Endothelial cell of umbilical vein (primary cell): ENCODE results near the gene TCF7L2. TPM values are rescaled to one million over a fixed set of nuclear protein-coding genes. Genes with fewer than 3 reads are reported as not detected.

Experiments
- BruUV-seq: library from RNA; stranded (reverse); fragments of 400-500 nt; replicated peaks from 2 replicates; lab custom pipeline; 2021; lab: Mats Ljungman, UMichigan
- CTCF ChIA-PET: fragments of 300-600, 350-600 bp; sonication (Branson Sonifier 250); formaldehyde crosslinking; loops from one replicate; lab custom pipeline; 2021; ENCODE audit warnings: antibody characterized with exemption, inconsistent platforms; lab: Charles Lee
- POLR2A ChIA-PET: fragments of 300-600, 350-600 bp; sonication (Branson Sonifier 250); formaldehyde crosslinking; loops from one replicate; lab custom pipeline; 2021; ENCODE audit warnings: antibody characterized with exemption, inconsistent platforms; lab: Charles Lee
- DNase-seq: peaks from one replicate; pipeline ENCODE4 v3.0.0-alpha.2; 2011; ENCODE audit warnings: low read depth, low spot score
- FAIRE-seq: peaks from 2 replicates; lab custom pipeline; 2011; peaks lifted over from hg19 to GRCh38; lab: Jason Lieb, UNC
- H2AFZ ChIP-seq: 2 replicates; pipeline ENCODE4 v1.6.0; 2012; ENCODE audit warnings: low read depth, low read length, control low read depth, inconsistent platforms
- H3K27ac ChIP-seq: 2 replicates; pipeline ENCODE4 v1.5.1; 2011; ENCODE audit warnings: low read depth, mild to moderate bottlenecking, control low read depth, low read length, moderate library complexity; ENCODE audit not compliant: insufficient read depth
- H3K27me3 ChIP-seq, 2 experiments: 2 replicates each; pipeline versions ENCODE4 v1.6.0 to v1.6.1; 2011; ENCODE audit warnings: low read length in 2 of 2, mixed read lengths in 1 of 2; ENCODE audit not compliant: control insufficient read depth in 2 of 2, insufficient read depth in 2 of 2
- H3K36me3 ChIP-seq, 2 experiments: 2 replicates in 1 of 2; 3 replicates in 1 of 2; pipeline ENCODE4 v1.5.1; 2011; ENCODE audit warnings: low read length in 2 of 2, mild to moderate bottlenecking in 1 of 2, moderate library complexity in 1 of 2; ENCODE audit not compliant: control insufficient read depth in 2 of 2, insufficient read depth in 2 of 2; ENCODE audit errors: extremely low read depth in 1 of 2
- H3K4me1 ChIP-seq: 3 replicates; pipeline ENCODE4 v1.5.1; 2011; ENCODE audit warnings: mild to moderate bottlenecking, low read length; ENCODE audit not compliant: control insufficient read depth, insufficient read depth; ENCODE audit errors: extremely low read depth
- H3K4me2 ChIP-seq: 2 replicates; pipeline ENCODE4 v1.6.1; 2011; ENCODE audit warnings: low read length, control low read depth, mixed read lengths; ENCODE audit not compliant: insufficient read depth
- H3K4me3 ChIP-seq, 3 experiments: fragments of 200-600 bp in 1 of 3; sonication (generic), shearing (Covaris generic) in 1 of 3; replicated peaks in 1 of 3; 2 replicates each; pipeline ENCODE4 v1.5.1; 2011 to 2016; ENCODE audit warnings: control low read depth in 3 of 3, low read length in 3 of 3, mild to moderate bottlenecking in 2 of 3, inconsistent platforms in 1 of 3, low read depth in 1 of 3, moderate library complexity in 1 of 3; ENCODE audit not compliant: insufficient read depth in 1 of 3
- H3K79me2 ChIP-seq: 2 replicates; pipeline ENCODE4 v1.6.0; 2012; ENCODE audit warnings: low read length, inconsistent platforms; ENCODE audit not compliant: control insufficient read depth, insufficient read depth
- H3K9ac ChIP-seq: replicated peaks from 2 replicates; pipeline ENCODE3; 2011; ENCODE audit warnings: low read length, control low read depth; ENCODE audit not compliant: insufficient read depth; ENCODE audit errors: extremely low read depth
- H3K9me1 ChIP-seq: replicated peaks from 3 replicates; pipeline ENCODE4 v1.6.0; 2011; ENCODE audit warnings: mild to moderate bottlenecking, low read length; ENCODE audit not compliant: control insufficient read depth, insufficient read depth; ENCODE audit errors: extremely low read depth
- H3K9me3 ChIP-seq: replicated peaks from 2 replicates; pipeline ENCODE4 v1.5.1; 2012; ENCODE audit warnings: low read length, inconsistent platforms; ENCODE audit not compliant: control insufficient read depth, insufficient read depth
- H4K20me1 ChIP-seq: replicated peaks from 2 replicates; pipeline ENCODE3; 2011; ENCODE audit warnings: mild to moderate bottlenecking, low read length; ENCODE audit not compliant: control insufficient read depth, insufficient read depth; ENCODE audit errors: extremely low read depth
- CTCF ChIP-seq, 2 donors: IDR thresholded peaks; 1 replicate in 1 of 2; 2 replicates in 1 of 2; pipeline ENCODE4 v1.5.1; 2011; ENCODE audit warnings: low read length in 2 of 2, mild to moderate bottlenecking in 2 of 2, moderate library complexity in 2 of 2, control low read depth in 1 of 2, inconsistent platforms in 1 of 2, low read depth in 1 of 2; ENCODE audit not compliant: insufficient read depth in 1 of 2; ENCODE audit errors: extremely low read depth in 1 of 2
- EZH2 ChIP-seq: IDR thresholded peaks from 2 replicates; pipeline ENCODE4 v1.6.1; 2012; ENCODE audit warnings: borderline replicate concordance, low read depth, mild to moderate bottlenecking, moderate library complexity, low read length, inconsistent platforms; ENCODE audit not compliant: severe bottlenecking
- FOS ChIP-seq: IDR thresholded peaks from 2 replicates; pipeline ENCODE4 v1.6.1; 2011; ENCODE audit warnings: mild to moderate bottlenecking, low read length, moderate library complexity, borderline replicate concordance; ENCODE audit not compliant: insufficient read depth
- GATA2 ChIP-seq: IDR thresholded peaks from 2 replicates; pipeline ENCODE4 v1.7.0; 2011; ENCODE audit warnings: low read depth, mild to moderate bottlenecking, moderate library complexity, mixed read lengths, low read length; ENCODE audit not compliant: insufficient read length, insufficient read depth
- JUN ChIP-seq: IDR thresholded peaks from 2 replicates; pipeline ENCODE4 v1.6.1; 2011; ENCODE audit warnings: borderline replicate concordance, low read depth; ENCODE audit not compliant: insufficient read length, insufficient read depth
- MAX ChIP-seq: IDR thresholded peaks from 2 replicates; pipeline ENCODE4 v1.6.1; 2011; ENCODE audit not compliant: insufficient read depth, insufficient read length
- MYC ChIP-seq: IDR thresholded peaks from one replicate; pipeline ENCODE4 v1.6.1; 2011; ENCODE audit warnings: mild to moderate bottlenecking, low read depth, low read length
- POLR2A ChIP-seq: IDR thresholded peaks from 2 replicates; pipeline ENCODE4 v1.6.1; 2012; ENCODE audit warnings: low read depth, mild to moderate bottlenecking, control low read depth, low read length
- POLR2AphosphoS5 ChIP-seq: IDR thresholded peaks from 2 replicates; pipeline ENCODE4 v1.6.1; 2012; ENCODE audit warnings: low read depth, mild to moderate bottlenecking, control low read depth, low read length, moderate library complexity; ENCODE audit not compliant: insufficient read depth
- dilution Hi-C: fragments of 300-500 bp; cut with MboI; formaldehyde crosslinking; loops from one replicate; pipeline ENCODE4 v1.15.0; 2019; ENCODE audit warnings: low sequenced_read_pairs; ENCODE audit not compliant: extremely low pct_ligation_motif_present
- intact Hi-C: fragments of 100-400 bp; cut with micrococcal nuclease; formaldehyde crosslinking; loops from one replicate; pipeline ENCODE4 v1.10.0; 2022
- polyA plus RNA-seq, 4 experiments: library from polyadenylated mRNA; depleted of rRNA in 3 of 4; stranded (reverse) in 3 of 4; unstranded in 1 of 4; fragments of >200 nt; gene quantifications; 2 replicates each; pipeline versions ENCODE4 v1.2.1 to v1.2.3, GENCODE V29; 2011 to 2012; ENCODE audit warnings: missing spikeins in 1 of 4
- total RNA-seq: library from RNA; stranded (reverse); gene quantifications from 2 replicates; pipeline ENCODE4 v1.2.3, GENCODE V29; 2021

Gene TCF7L2
- total and polyA plus RNA-seq, 2 donors (not counting 3 experiments of a cell fraction or from before 2014, with no cell fraction given), result 9.9 to 21.8 TPM

GRCh38 chr10:113076949-113077348 lies 126.9 kb downstream of the TCF7L2 start:
- dilution Hi-C loops (no loop called here), intact Hi-C loops (no loop called here)
- CTCF ChIA-PET, result interaction anchor here (0.9 to 1.2 kb wide), 3 partner anchors 11 to 33 kb away, joined by 3 to 7 read pairs (median 4); no protein-coding TSS in a partner anchor
- no peaks in the 10 kb centered on the region for H3K9me1 ChIP-seq
- no peak for TF ChIP-seq JUN
- TF ChIP-seq GATA2, result no peak
- no peak for TF ChIP-seq CTCF (IDR thresholded peaks at IDR 0.05; ENCODE audit: extremely low read depth in 1 of 2, insufficient read depth in 1 of 2, low read depth in 1 of 2, low read length in 2 of 2)
- TF ChIP-seq MAX, result no peak
- no peak for TF ChIP-seq POLR2A
- TF ChIP-seq MYC, result no peak
- no peak for TF ChIP-seq FOS
- TF ChIP-seq POLR2AphosphoS5, result no peak
- no peak for TF ChIP-seq EZH2
- peaks cover 22% of the 10 kb centered on the region for H3K4me1 ChIP-seq
- POLR2A ChIA-PET, result no interaction called here
- BruUV-seq, result no TSS peak
- no peak overlapping the region for H2AFZ ChIP-seq
- no peaks in the 10 kb centered on the region for H3K79me2 ChIP-seq
- no peak for DNase-seq
- no peak overlapping the region for H3K9ac ChIP-seq
- no peak overlapping the region for H3K4me3 ChIP-seq
- no peak for FAIRE-seq
- H3K36me3 ChIP-seq, result no peaks in the 10 kb centered on the region
- H3K27me3 ChIP-seq, result no peaks in the 10 kb centered on the region
- no peaks in the 10 kb centered on the region for H3K9me3 ChIP-seq
- no peak overlapping the region for H3K4me2 ChIP-seq
- no peak overlapping the region for H3K27ac ChIP-seq
- no peaks in the 10 kb centered on the region for H4K20me1 ChIP-seq
